Transverse colon (tissue), 4 donors: ENCODE data around the gene TMEM184A. TPM values are rescaled to one million over a fixed set of nuclear protein-coding genes. Genes with fewer than 3 reads are reported as not detected.

Source experiments
- DNase-seq: peaks from one replicate; pipeline ENCODE4 v3.0.0-alpha.2; 2019
- H3K27ac ChIP-seq, 4 donors: fragments of 200-600 bp; sonication (generic); 2 replicates each; pipeline ENCODE4 v1.5.1; 2016 to 2018; ENCODE audit warnings: inconsistent platforms in 4 of 4
- H3K27me3 ChIP-seq: fragments of 200-600 bp; sonication (generic); 2 replicates; pipeline ENCODE4 v1.5.1; 2017; ENCODE audit warnings: inconsistent platforms
- H3K36me3 ChIP-seq, 4 donors: fragments of 200-600 bp; sonication (generic); 2 replicates each; pipeline ENCODE4 v1.5.1; 2017 to 2019; ENCODE audit warnings: inconsistent platforms in 4 of 4
- H3K4me1 ChIP-seq, 4 donors: fragments of 200-600 bp; sonication (generic); 2 replicates each; pipeline ENCODE4 v1.5.1; 2017 to 2020; ENCODE audit warnings: inconsistent platforms in 4 of 4
- H3K4me3 ChIP-seq, 4 donors: fragments of 200-600 bp; sonication (generic); 1 replicate in 1 of 4; 2 replicates in 3 of 4; pipeline versions ENCODE4 v1.5.1 to v1.6.1; 2017 to 2019; ENCODE audit warnings: inconsistent platforms in 4 of 4
- H3K9me3 ChIP-seq, 2 donors: fragments of 200-600 bp; sonication (generic); 2 replicates each; pipeline ENCODE4 v1.5.1; 2017 to 2019; ENCODE audit warnings: inconsistent platforms in 2 of 2
- CTCF ChIP-seq, 5 experiments: fragments of 200-600 bp in 3 of 5; fragments of 450-650 bp in 2 of 5; sonication (generic) in 3 of 5; IDR thresholded peaks; 1 replicate in 2 of 5; 2 replicates in 3 of 5; pipeline ENCODE4 v1.5.1; 2016 to 2017; ENCODE audit warnings: antibody characterized with exemption in 5 of 5, inconsistent platforms in 3 of 5, mild to moderate bottlenecking in 2 of 5, moderate library complexity in 1 of 5
- EP300 ChIP-seq: sonication (generic); formaldehyde crosslinking; IDR thresholded peaks from one replicate; pipeline ENCODE4 v1.6.1; 2017; ENCODE audit warnings: antibody characterized with exemption, low read depth
- POLR2A ChIP-seq: fragments of 450-650 bp; IDR thresholded peaks from one replicate; pipeline ENCODE4 v1.6.1; 2016; ENCODE audit warnings: antibody characterized with exemption, mild to moderate bottlenecking, moderate library complexity
- POLR2AphosphoS5 ChIP-seq, 3 donors: sonication (generic); formaldehyde crosslinking; IDR thresholded peaks; one replicate each; pipeline ENCODE4 v1.6.1; 2016; ENCODE audit warnings: antibody characterized with exemption in 3 of 3
- WGBS, 2 donors: methylation state at CpG; one replicate each; pipeline ENCODE4 v1.1.5; 2018; ENCODE audit warnings: low coverage in 1 of 2; 5-methylcytosine and 5-hydroxymethylcytosine counted together
- in situ Hi-C, 4 donors: fragments of 200-750 bp; cut with MboI; loops; one replicate each; pipeline versions ENCODE4 v1.15.0 to v1.15.1; 2017; ENCODE audit warnings: low sequenced_read_pairs in 3 of 4, low pct_ligation_motif_present in 1 of 4, low pct_unique_long_range_greater_than_20kb in 1 of 4
- intact Hi-C: fragments of 100-400 bp; cut with DNase I; formaldehyde crosslinking; loops from one replicate; pipeline ENCODE4 v1.15.1; 2023; ENCODE audit warnings: low total_unique reads
- total RNA-seq, 4 donors: library from RNA; depleted of rRNA; stranded (reverse); fragments of >200 nt; gene quantifications; one replicate each; pipeline ENCODE4 v1.1.0, GENCODE V29; 2016

Gene TMEM184A
- total RNA-seq, 4 donors from 2014 or later: 49.9 to 151 (median 94.1) TPM

GRCh38 chr7:1602386-1602785, 46.4 kb upstream of the TMEM184A start:
- no peak for DNase-seq
- WGBS, 2 donors: 88% methylated on average over 15 of the region's 15 CpGs; no CpG with 5 or more reads in 1 of the 2 donors
- H3K9me3 ChIP-seq: no peaks in the 10 kb centered on the region
- no peak overlapping the region for H3K27ac ChIP-seq
- no peak overlapping the region for H3K4me3 ChIP-seq
- in situ Hi-C loops (no loop called here), intact Hi-C loops (no loop called here)
- peaks cover 50% of the 10 kb centered on the region for H3K27me3 ChIP-seq
- TF ChIP-seq EP300 (no peak), CTCF (IDR thresholded peaks at IDR 0.05) (no peak), POLR2AphosphoS5 (IDR thresholded peaks at IDR 0.05) (no peak), POLR2A (no peak)
- no peaks in the 10 kb centered on the region for H3K36me3 ChIP-seq
- no peaks in the 10 kb centered on the region for H3K4me1 ChIP-seq

DNA sequence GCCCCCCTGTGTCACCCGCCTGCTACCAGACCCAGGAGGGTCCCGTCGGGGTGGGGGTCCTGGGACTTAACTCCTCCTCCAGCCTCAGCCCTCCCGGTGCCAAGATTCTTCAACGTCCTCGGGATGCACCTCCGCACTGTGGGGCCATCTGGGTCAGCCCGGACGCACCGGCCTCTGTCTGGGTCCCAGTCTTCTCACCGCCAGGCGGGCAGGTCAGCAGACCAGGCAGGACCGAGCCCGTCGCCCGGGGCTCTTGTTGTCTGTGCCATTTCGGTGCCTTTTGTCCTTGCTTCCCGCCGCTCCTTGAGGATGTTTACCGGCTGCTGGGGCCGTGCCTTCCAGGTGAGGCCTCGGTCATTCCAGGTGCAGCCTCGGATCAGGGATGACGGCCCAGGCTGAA, 46.0 kb upstream of the TMEM184A start:
- Histone ChIP-seq H3K36me3 (no peaks in the 10 kb centered on the region), H3K4me3 (no peak overlapping the region)
- in situ Hi-C loops: no loop called here

DNA sequence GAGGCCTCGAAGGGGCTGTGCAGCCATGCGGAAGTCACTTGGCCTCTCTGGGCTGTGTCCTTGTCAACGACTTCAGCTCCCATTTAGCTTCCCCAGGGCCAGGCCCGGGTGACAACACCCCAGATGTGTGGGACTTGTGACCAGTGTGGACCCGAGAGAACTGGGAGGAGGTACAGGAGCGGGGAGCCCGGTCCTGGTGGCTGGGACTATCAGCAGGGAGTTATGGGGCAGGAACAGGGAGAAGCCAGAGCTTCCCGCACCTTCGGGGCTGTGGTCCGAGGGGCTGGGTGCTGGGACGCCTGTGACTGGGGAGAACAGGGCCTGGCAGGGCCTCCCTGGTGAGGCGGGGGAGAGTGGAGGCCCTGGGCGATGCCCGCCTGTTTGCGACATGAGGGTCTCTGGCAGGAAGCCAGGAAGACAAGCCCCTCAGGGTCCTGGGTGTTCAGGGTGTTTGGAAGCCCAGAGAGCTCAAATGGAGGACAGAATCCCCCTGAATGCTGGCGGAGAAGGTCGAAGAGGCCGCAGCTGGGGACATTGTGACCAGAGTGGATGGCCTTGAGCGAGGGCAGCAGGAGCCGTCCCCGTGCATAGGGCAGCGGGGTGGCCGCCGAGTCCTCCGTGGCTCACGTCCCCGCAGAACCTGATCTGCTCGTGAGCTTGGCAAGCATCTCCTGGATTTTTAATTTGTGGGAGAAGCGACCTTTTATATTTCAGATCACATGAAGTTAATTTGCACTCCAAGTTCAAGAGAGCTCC, 43.8 kb upstream of the TMEM184A start:
- TF ChIP-seq EP300 (no peak), POLR2AphosphoS5 (IDR thresholded peaks at IDR 0.05) (no peak), CTCF (IDR thresholded peaks at IDR 0.05) (no peak), POLR2A (no peak)
- Histone ChIP-seq H3K4me3 (no peak overlapping the region), H3K36me3 (no peaks in the 10 kb centered on the region), H3K27ac (no peak overlapping the region), H3K4me1 (no peaks in the 10 kb centered on the region), H3K9me3 (no peaks in the 10 kb centered on the region), H3K27me3 (peaks cover 31% of the 10 kb centered on the region)
- WGBS, 2 donors: 83% methylated on average over 29 of the region's 29 CpGs; no CpG with 5 or more reads in 1 of the 2 donors
- intact Hi-C loops (no loop called here), in situ Hi-C loops (loop anchor here in 3 of 4 donors (25.0 kb wide), 2 partner anchors 612 to 737 kb away; no protein-coding TSS in a partner anchor)
- no peak for DNase-seq

More for the DNA sequence above, 46.0 kb upstream of the TMEM184A start:
- intact Hi-C loops: no loop called here
- Histone ChIP-seq H3K27me3 (peaks cover 47% of the 10 kb centered on the region), H3K27ac (no peak overlapping the region), H3K9me3 (no peaks in the 10 kb centered on the region), H3K4me1 (no peaks in the 10 kb centered on the region)
- 74% methylated on average over 24 of the region's 24 CpGs; no CpG with 5 or more reads in 1 of the 2 donors for WGBS, 2 donors
- TF ChIP-seq EP300 (no peak), POLR2AphosphoS5 (IDR thresholded peaks at IDR 0.05) (no peak), CTCF (IDR thresholded peaks at IDR 0.05) (no peak), POLR2A (no peak)
- DNase-seq: no peak

DNA sequence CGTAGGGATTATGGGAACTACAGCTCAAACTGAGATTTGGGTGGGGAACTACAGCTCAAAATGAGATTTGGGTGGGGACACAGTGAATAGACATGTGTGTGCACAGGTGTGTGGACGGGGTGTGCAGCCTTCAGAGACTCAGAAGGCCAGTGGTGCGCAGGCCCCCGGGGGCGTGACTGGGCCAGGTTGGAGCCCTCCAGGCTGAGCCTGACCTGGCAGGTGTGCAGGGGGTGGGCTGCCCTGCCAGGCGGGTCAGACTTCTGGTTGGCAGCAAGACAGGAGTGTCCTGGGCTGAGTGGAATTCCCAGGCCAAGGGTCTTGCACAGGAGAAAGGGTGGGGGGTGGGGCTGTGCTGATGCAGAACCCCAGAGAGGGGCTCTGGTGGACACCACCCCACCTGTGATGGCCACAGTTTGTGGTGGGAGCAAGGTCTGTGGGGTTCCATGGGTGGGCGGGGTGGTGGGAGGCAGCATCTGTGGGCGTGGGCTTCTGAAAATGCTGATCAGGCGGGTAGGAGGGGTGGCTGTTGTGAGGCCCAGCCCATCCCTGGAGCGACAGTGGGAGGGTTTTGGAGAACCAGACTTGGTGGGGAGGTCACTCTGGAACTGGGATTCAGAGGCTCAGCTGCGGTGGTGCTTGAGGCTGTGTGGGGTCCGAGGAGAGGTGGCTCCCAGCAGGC, 43.1 kb upstream of the TMEM184A start:
- Histone ChIP-seq H3K4me3 (no peak overlapping the region), H3K36me3 (no peaks in the 10 kb centered on the region), H3K27me3 (peaks cover 24% of the 10 kb centered on the region), H3K9me3 (no peaks in the 10 kb centered on the region), H3K27ac (no peak overlapping the region), H3K4me1 (no peaks in the 10 kb centered on the region)
- TF ChIP-seq EP300: no peak
- no peak for TF ChIP-seq CTCF (IDR thresholded peaks at IDR 0.05)
- no peak for TF ChIP-seq POLR2A
- no peak for TF ChIP-seq POLR2AphosphoS5 (IDR thresholded peaks at IDR 0.05)
- no peak for DNase-seq
- intact Hi-C loops (no loop called here), in situ Hi-C loops (loop anchor here in 3 of 4 donors (25.0 kb wide), 2 partner anchors 613 to 738 kb away; no protein-coding TSS in a partner anchor)
- 83 to 93% methylated on average over 3 to 12 of the region's 12 CpGs for WGBS, 2 donors
